SKM-1 treated with dmso at 0.1 percent for 144 hours (cell line): ENCODE data around the gene BEST2.
A peak's percentile ranks its signal among the peaks of the same experiment; 100 is the strongest.

Experiments
- DNase-seq: peaks from one replicate; lab custom pipeline; 2025; ENCODE audit not compliant: unreplicated experiment; lab: John Stamatoyannopoulos, UW

Gene BEST2

GRCh38 chr19:12727745-12728433 lies 23.7 kb upstream of the BEST2 start:
- DNase-seq, result no peak

- no peak for DNase-seq
Observed at GRCh38 chr19:12730064-12730463, 21.5 kb upstream of the BEST2 start.

- DNase-seq, result no peak
Observed at GRCh38 chr19:12731337-12731736, 20.3 kb upstream of the BEST2 start.

GRCh38 chr19:12733369-12734214 lies 18.0 kb upstream of the BEST2 start:
- peak; percentile 65 for DNase-seq

- peak; percentile 99 for DNase-seq
Observed at GRCh38 chr19:12736995-12737834, 14.4 kb upstream of the BEST2 start, which contains the start of gene GET3. Gene GET3 (plus strand): TSS chr19:12737497. CDS start chr19:12737506, 9 bp downstream.

GRCh38 chr19:12737835-12738351 lies 13.7 kb upstream of the BEST2 start:
- no peak for DNase-seq

- DNase-seq, result no peak
Observed at GRCh38 chr19:12745166-12745897, 6.3 kb upstream of the BEST2 start.

GRCh38 chr19:12748489-12748888 lies 3.1 kb upstream of the BEST2 start:
- no peak for DNase-seq

- peak; percentile 92 for DNase-seq
Observed at GRCh38 chr19:12749938-12750521, 1.6 kb upstream of the BEST2 start.

GRCh38 chr19:12750851-12751250 lies 740 bp upstream of the BEST2 start:
- no peak for DNase-seq

GRCh38 chr19:12752056-12752781 lies 628 bp downstream of the BEST2 start:
- no peak for DNase-seq

- DNase-seq, result no peak
Observed at GRCh38 chr19:12754465-12755196, 3.0 kb downstream of the BEST2 start.

GRCh38 chr19:12756150-12756883 lies 4.7 kb downstream of the BEST2 start:
- no peak for DNase-seq

- DNase-seq, result peak; percentile 59
Observed at GRCh38 chr19:12757544-12758274, 6.1 kb downstream of the BEST2 start.

GRCh38 chr19:12759686-12760085 lies 8.1 kb downstream of the BEST2 start:
- no peak for DNase-seq

- DNase-seq, result no peak
Observed at GRCh38 chr19:12763100-12763499, 11.5 kb downstream of the BEST2 start.

GRCh38 chr19:12764698-12765097 lies 13.1 kb downstream of the BEST2 start:
- DNase-seq, result no peak
